Measurements from ENCODE around the gene TADA2B. TPM values are rescaled to one million over a fixed set of nuclear protein-coding genes. Genes with fewer than 3 reads are reported as not detected.
A peak's percentile ranks its signal among the peaks of the same experiment; 100 is the strongest.

The TADA2B gene
- total RNA-seq, 2 donors from 2014 or later: 11.8 to 12.7 TPM

DNA sequence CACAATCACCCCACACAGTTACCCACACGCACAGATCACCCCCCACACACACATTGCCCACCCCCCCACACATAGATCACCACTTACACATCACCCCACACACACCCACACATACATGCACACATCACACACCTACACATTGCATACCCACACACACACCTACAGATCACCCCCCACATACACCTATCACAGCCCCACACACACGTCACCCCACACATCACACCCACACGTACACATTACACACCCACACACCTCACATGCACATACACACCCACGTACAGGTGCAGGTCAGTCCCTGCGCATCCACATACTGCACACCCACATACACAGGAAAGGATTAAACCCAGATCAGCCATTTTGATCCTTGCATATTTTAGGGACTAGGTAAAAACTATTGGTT is 15.3 kb upstream of the TADA2B start:
- Mint-ChIP-seq H3K9me3 (no peaks in the 10 kb centered on the region), H3K27ac (peak overlapping the region in 1 of 2 donors; percentile 80), H3K36me3 (peaks cover 5 to 17% of the 10 kb centered on the region in 2 donors)
- no peak for DNase-seq (ENCODE audit: low spot score in 2 of 2)
- ATAC-seq: no peak

DNA sequence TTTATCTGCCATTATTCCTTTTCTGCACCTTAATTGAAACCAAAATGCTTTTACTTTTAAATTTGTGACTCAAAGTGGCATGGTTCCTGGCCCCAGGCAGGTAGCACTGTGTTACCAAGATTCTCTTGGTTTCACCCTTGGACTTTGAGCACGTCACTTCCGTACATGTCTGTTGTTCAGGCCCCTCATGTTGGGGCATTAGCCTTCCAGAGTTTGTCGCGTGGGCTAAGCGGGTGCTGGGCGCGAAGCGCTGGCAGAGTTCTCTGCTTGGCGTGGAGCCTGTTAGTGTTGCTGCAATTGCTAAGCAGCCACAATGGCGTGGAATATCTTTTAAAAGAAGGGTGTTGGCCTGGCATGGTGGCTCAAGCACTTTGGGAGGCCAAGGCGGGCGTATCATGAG is 14.0 kb upstream of the TADA2B start:
- peaks cover 5 to 17% of the 10 kb centered on the region in 2 donors for H3K36me3 Mint-ChIP-seq
- ATAC-seq: no peak

DNA sequence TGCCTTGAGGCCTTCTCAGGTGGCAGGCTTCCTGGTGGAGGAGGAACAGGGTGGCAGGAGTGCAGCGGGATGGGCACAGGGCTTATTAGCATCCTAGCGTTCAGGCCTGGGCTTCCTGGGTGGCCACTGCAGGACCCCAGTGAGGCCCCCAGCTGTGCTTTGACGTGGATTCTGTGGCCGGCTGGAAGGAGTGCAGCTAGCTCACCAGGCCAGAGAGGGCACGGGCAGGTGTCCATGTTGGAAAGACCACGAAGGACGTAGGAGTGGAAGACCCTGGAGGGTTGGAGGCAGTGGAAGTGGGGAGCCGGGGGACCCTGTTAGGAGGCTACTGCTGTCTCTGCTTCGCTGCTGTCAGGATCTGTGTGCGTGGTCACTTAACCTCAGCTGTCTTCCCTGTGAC is 13.3 kb upstream of the TADA2B start:
- Mint-ChIP-seq H3K27ac (peak overlapping the region; percentile 14 to 68), H3K9me3 (no peaks in the 10 kb centered on the region)
- ATAC-seq: no peak

More for the DNA sequence above, 14.0 kb upstream of the TADA2B start:
- Mint-ChIP-seq H3K9me3 (no peaks in the 10 kb centered on the region), H3K27ac (peak overlapping the region; percentile 20 to 68)
- no peak for DNase-seq (ENCODE audit: low spot score in 2 of 2)

DNA sequence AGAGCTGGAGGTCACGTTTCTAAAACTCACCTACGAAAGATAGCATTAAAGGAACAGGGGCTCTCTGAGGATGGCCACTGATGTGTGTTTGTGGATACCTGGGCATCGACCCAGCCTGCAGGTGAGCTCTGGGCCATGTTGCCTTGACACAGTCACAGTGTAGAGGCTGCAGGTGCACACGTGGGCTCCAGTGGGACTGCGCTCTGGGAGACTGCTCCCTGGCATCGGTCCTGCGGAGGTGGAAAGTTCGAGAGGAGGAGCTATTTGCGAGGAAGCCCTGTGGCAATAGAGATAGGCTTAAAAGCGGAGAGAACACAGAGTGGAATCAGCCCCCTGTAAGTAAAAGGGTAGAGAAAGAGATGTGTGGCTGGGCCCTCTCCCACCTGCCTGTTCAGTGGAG is 12.3 kb upstream of the TADA2B start:
- DNase-seq (ENCODE audit: low spot score in 2 of 2) (no peak), ATAC-seq (no peak)
- Mint-ChIP-seq H3K9me3 (no peaks in the 10 kb centered on the region), H3K36me3 (peaks cover 5 to 17% of the 10 kb centered on the region in 2 donors), H3K27ac (peak overlapping the region; percentile 14 to 81)

More for the DNA sequence above, 13.3 kb upstream of the TADA2B start:
- no peak for DNase-seq (ENCODE audit: low spot score in 2 of 2)
- peaks cover 5 to 17% of the 10 kb centered on the region in 2 donors for H3K36me3 Mint-ChIP-seq

DNA sequence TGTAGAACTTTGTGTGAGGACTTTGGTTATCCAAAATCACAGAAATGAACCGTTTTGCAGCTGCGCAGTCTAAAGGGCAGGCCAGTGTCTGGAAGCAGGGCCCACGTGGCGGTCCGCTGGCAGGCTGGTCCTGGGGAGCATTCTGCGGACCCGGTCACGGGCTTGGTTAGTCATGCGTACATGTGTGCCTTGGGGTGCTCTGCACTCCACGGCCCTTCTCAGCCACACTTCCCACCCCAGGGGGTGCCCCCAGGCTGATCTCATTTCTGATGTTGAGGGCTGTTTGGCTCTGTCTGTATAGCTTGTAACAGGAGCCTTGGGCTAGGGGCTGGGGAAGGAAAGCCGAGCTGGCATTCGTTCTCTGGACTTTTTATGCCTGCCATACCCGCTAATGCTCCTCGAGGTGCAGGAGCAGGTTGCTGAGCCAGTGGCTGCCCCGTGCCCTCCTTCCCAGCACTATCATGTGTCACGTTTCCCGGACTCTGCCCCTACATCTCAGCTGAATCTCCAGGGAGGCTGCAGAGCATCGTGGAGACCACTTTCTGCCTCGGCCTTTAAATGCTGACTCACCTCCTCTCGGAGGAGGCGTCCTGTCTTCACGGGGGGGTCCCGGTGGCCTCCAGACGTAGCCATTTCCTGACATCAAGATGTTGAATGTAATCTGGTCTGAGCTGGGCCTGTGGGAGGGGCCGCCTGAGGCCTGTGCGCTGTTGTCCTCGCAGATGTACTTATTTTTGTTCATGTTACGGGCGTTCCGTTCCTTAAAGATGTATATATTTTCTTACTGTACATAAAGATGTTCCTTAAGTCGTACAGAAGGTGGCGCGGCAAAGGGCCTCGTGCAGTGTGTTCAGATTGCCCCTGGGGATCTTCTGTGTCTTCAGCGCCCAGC is 11.4 kb upstream of the TADA2B start:
- ATAC-seq (no peak), DNase-seq (ENCODE audit: low spot score in 2 of 2) (no peak)
- no peaks in the 10 kb centered on the region for H3K9me3 Mint-ChIP-seq
- peak overlapping the region in 1 of 2 donors; percentile 81 for H3K27ac Mint-ChIP-seq
- H3K36me3 Mint-ChIP-seq: peaks cover 1 to 9% of the 10 kb centered on the region in 2 donors

DNA sequence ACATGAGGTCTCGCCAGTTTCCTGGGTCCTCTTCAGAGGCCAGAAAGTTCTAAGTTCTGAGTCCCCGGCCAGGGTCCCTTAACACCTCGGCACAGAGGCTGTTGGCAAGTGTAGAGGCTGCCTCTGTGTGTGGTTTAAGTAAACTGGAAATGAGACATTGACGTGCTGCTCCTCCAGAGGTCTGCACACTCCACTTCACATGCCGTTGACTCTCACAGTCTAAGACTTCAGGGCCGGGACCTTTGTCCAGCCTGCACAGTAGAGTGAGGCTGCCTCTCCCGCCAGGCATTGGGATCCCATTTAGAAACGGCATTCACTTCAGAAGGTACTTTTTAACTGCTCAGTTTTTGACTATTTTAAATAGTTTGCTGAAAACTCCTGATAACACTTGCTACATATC is 10.6 kb upstream of the TADA2B start:
- ATAC-seq (no peak), DNase-seq (ENCODE audit: low spot score in 2 of 2) (no peak)
- Mint-ChIP-seq H3K27ac (peak overlapping the region in 1 of 2 donors; percentile 81), H3K9me3 (no peaks in the 10 kb centered on the region), H3K36me3 (peaks cover 0 to 5% of the 10 kb centered on the region in 2 donors)

DNA sequence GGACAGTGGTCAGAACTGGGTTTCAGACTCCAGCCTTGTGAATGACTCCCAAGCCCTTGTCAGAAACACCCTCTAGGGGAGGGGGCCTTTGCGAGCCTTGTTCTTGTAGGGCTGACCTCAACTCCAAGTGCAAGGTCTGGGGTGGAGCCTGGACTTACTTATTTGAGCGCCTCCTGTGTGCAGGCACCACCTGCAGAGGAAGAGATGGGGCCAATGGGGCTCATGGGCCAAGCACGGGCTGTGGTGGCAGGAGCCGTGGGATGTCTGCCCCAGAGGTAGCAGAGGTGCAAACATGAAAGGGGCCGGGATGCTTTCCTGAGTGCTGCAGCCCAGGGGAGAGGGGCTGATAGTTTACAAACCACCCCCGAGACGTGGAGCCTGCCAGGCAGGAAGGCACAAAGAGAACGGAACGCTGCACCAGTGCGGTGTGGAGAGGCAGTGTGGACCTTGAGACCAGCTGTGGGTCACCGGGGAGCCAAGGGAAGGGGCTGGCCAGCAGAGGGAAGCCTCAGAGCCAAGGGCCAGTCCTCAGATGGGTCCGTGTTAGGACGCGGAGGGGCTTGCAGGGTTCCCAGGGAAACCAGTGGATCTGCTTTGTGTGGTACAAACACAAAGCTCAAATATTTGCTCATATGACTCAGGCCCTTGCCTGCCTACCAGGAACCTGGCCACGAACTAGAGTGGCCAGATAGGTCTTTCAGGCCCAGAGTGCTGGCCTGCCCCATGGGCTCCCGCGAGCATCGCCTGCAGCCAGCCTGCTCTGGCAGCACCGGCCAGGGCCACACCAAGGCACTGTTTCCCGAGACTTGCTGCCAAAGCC is 8.7 kb upstream of the TADA2B start:
- Mint-ChIP-seq H3K27ac (no peak overlapping the region), H3K36me3 (peaks cover 0 to 5% of the 10 kb centered on the region in 2 donors), H3K9me3 (no peaks in the 10 kb centered on the region)
- DNase-seq (ENCODE audit: low spot score in 2 of 2): no peak
- ATAC-seq: peak in 1 of 2 donors; percentile 21

DNA sequence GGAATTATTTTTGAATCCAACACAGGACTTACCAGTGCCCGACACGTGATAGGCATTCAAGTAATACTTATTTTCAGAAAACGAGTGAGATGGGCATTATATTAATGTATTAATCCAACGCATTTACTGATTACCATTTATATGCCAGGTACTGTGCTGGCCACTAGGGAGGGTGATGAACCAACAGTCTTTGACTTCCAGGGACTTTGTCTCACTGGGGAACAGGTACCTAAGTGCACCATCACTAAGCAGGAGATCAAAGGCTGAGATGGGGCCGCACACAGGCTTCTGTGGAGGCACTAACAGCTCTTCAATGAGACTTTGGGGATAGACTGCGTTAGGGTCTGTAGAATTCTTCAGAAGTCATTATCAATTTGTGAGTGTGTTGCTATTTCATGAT is 5.7 kb upstream of the TADA2B start:
- H3K9me3 Mint-ChIP-seq: no peaks in the 10 kb centered on the region
- DNase-seq (ENCODE audit: low spot score in 2 of 2) (no peak), ATAC-seq (no peak)
- no peak overlapping the region for H3K27ac Mint-ChIP-seq
- no peaks in the 10 kb centered on the region for H3K36me3 Mint-ChIP-seq

DNA sequence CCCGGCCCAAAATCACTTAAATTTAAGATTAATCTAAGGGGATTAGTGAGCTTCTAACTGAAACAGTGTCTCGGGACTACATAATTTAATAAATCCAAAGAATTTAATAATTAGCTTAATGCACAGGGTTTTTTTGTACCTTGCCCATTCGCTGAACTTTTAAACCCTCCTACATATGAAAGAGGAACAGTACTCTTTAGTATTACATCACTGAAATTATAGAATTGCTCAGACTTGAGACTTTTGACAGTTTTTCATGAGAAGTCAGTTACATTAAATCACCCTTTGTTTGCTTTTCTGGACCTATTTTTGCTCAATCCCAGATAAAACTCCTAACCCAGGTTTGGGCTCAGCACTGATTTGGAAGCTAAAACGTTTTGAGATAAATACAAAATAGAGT is 2.4 kb upstream of the TADA2B start:
- DNase-seq (ENCODE audit: low spot score in 2 of 2): no peak
- Mint-ChIP-seq H3K9me3 (no peaks in the 10 kb centered on the region), H3K27ac (no peak overlapping the region), H3K36me3 (no peaks in the 10 kb centered on the region)
- no peak for ATAC-seq

DNA sequence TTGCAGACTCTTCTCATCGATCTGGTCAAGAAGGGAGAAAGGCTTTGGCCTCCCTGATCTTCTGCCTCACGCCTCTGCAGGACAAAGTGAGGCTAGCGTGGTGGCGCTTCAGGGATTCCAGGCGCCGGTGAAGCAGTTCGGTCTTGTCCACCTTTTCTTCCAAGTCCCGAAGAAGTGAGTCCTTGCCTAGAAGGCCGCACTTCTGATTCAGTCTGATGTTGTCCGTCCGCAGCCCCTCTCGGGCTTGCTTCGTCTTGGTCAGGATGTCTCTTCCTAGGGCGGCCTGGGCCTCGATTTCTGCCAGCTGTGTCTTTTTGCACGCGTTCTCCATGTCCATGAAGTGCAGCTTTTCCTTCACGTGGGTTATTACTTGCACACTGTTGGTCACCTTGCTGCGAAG is 1.9 kb upstream of the TADA2B start:
- Mint-ChIP-seq H3K9me3 (no peaks in the 10 kb centered on the region), H3K27ac (no peak overlapping the region), H3K36me3 (no peaks in the 10 kb centered on the region)
- DNase-seq (ENCODE audit: low spot score in 2 of 2) (no peak), ATAC-seq (no peak)

DNA sequence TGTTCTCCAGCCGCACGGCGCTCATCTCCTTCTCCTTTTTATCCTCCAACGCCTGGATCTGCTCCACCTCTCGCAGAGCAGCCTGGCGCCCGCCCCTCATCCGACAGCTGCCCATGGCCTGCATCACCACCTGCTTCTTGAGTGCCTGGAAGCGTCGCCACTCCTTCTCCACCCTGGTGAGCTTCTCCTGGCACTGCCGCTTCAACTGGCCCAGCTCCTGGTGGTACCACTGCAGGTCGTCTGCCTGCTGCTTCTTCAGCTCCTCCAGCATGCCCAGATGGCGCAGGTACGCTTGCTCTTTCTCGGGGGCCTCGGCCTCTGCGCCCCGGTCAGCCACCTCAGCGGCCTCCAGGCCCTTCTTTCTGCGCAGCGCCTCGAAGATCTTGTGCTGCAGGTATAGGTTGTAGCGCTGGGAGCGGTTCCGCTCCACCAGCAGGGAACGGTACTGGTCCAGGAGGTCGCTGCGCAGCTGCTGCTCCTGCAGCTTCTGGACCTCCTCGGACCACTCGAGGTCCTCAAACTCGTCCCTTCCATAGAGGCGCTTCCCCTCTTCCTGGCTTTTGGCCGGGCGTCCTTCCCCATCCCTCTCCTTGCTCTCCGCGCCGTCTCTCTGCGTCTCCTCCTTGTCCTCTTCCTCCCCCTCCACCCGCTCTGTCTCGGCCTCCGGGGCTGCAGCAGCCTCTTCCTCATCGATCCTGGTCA is 1.2 kb upstream of the TADA2B start:
- no peak for DNase-seq (ENCODE audit: low spot score in 2 of 2)
- H3K27ac Mint-ChIP-seq: peak overlapping the region in 1 of 2 donors; percentile 50
- H3K9me3 Mint-ChIP-seq: no peaks in the 10 kb centered on the region
- H3K36me3 Mint-ChIP-seq: no peaks in the 10 kb centered on the region
- ATAC-seq: no peak

DNA sequence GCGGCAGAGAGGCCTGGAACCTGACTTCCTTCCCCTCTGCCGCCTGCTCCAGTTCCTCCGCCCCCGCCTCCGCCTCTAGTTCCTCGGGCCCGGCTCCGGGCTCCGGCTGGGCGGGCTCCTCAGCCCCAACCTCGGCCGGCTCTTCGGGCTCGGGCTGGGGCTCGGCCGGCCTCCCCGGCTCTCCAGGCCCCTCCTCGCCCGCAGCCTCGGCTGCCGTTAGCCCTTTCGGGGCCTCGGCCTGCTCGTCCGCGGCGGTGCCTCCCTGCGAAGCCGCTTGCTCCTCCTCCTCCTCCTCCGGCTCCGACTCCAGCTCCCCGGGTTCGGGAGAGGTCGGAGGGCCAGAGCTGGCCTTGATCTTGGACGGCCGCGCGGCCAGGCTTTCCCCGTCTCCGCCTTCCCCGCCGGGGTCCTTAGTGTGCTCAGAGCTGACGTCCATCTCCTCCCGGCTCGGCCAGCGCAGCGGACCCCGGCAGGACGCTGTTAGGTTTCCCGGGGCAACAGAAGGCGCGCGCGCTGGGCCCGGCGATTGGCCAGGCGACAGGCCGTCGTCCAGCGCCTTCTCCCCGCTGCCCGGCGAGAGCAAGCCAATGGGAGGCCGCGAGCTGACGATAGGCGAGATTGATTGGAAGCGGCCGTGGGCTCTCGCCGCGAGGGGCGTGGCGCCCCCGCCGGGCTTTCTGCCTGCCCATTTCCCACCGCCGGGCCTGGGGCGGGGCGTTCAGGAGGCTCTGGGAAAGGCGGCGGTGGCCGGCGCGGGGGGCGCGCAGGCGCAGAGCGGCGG is 479 bp upstream of the TADA2B start:
- H3K27ac Mint-ChIP-seq: peak overlapping the region; percentile 87 to 88
- H3K9me3 Mint-ChIP-seq: no peaks in the 10 kb centered on the region
- DNase-seq (ENCODE audit: low spot score in 2 of 2) (peak in 1 of 2 donors; percentile 98), ATAC-seq (peak; percentile 85 to 88)
- H3K36me3 Mint-ChIP-seq: no peaks in the 10 kb centered on the region

DNA sequence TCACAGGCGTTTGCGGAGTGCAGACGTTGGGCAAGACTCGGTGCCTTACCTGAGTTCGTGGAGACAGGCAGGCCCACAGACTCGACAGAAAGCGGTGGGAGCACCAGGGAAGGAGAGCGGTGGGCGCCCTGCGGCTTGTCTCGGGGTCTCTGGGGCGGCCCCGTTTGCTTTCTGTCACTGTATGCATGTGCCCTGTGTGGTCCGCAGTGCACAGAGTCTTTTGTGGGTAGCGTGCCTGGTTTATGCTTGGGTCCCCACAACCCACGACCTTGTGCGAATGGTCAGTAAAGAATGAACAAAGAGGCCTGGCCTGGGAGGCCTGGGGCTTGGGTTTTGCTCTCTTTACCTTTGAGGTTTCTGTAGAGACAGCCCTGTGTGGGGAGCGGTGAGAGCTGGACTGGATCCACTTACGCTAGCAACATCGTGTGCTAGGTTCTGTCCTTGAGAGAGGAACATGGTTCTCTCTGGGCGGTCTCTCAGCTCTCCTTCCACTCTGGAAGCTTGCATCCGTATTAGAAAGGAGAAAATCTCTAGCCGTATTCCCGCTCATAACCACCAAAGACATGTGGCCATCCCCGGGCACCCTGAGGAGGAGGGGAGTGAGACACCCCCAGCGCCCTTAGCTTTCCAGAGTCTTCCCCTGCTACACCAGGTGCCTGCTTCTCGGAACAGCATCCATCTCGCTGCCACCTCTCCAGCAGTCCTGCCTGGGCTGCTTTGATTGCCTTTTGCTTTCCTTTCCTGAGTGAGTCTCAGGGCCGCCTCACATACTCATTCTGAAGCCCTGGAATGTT is 1.2 kb downstream of the TADA2B start:
- no peak for DNase-seq (ENCODE audit: low spot score in 2 of 2)
- Mint-ChIP-seq H3K36me3 (no peaks in the 10 kb centered on the region), H3K27ac (peak overlapping the region; percentile 87 to 96), H3K9me3 (no peaks in the 10 kb centered on the region)
- no peak for ATAC-seq

DNA sequence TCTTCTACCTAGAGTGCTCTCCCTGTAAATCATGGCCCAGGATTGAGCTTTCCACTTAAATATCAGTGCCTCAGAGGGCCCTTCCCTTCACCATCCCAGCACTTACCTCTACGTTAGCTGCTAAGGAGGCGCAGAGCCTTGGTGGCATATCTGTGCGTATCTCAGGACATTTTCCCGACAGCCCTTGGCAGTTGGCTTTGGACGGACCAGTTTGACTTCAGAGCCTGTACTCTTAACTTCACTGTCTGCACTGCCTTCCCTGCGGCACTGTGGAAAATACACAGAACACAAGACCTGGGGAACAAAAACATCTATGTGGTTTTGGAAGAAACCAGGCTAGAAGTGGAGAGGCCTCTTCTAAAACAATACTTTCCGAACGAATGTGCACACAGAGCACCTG is 2.4 kb downstream of the TADA2B start:
- Mint-ChIP-seq H3K9me3 (no peaks in the 10 kb centered on the region), H3K27ac (peak overlapping the region; percentile 87 to 96), H3K36me3 (no peaks in the 10 kb centered on the region)
- ATAC-seq (no peak), DNase-seq (ENCODE audit: low spot score in 2 of 2) (no peak)
